ENCODE data around the gene CLMN.

- no peak for TF ChIP-seq EZH2 (IDR thresholded peaks at IDR 0.05)
- TF ChIP-seq POLR2AphosphoS5 (IDR thresholded peaks at IDR 0.05; ENCODE audit: borderline replicate concordance, low read depth, low read length): no peak
These were observed 38.0 kb downstream of the CLMN start for GRCh38 chr14:95281560-95282176.
